ENCODE data around the gene NOTCH2NLA.
A peak's percentile ranks its signal among the peaks of the same experiment; 100 is the strongest.
"Not testable (repeated sequence)": the region's sequence is repeated elsewhere in the genome, so short reads cannot be mapped to it uniquely, and the experiment has no call there.

NOTCH2NLA gene

GRCh38 chr1:146228710-146229477 is at the start of gene NOTCH2NLA:
Gene NOTCH2NLA (minus strand): TSS chr1:146229021. CDS start chr1:146189337, 39,684 bp downstream.
- H3K4me3 ChIP-seq (ENCODE audit: low read depth, low read length) = peak within 1 kb of the TSS; percentile 60

GRCh38 chr1:146278346-146278745 is 49.5 kb upstream of the NOTCH2NLA start:
- not testable (repeated sequence) for H3K9ac ChIP-seq (ENCODE audit: low read length); H3K4me3 ChIP-seq (ENCODE audit: low read depth, low read length); H3K27me3 ChIP-seq (ENCODE audit: control insufficient read depth, insufficient read depth, low read length); H3K9me3 ChIP-seq (ENCODE audit: control insufficient read depth, insufficient read depth, low read depth, low read length); H3K4me1 ChIP-seq (ENCODE audit: control insufficient read depth, insufficient read depth, low read length); H3K36me3 ChIP-seq (ENCODE audit: control insufficient read depth, insufficient read depth, low read length); H3K27ac ChIP-seq (ENCODE audit: low read depth, low read length)

More at GRCh38 chr1:146228710-146229477, at the start of gene NOTCH2NLA:
- H3K4me1 ChIP-seq (ENCODE audit: control insufficient read depth, insufficient read depth, low read length); H3K27me3 ChIP-seq (ENCODE audit: control insufficient read depth, insufficient read depth, low read length); H3K9ac ChIP-seq (ENCODE audit: low read length); H3K9me3 ChIP-seq (ENCODE audit: control insufficient read depth, insufficient read depth, low read depth, low read length); H3K27ac ChIP-seq (ENCODE audit: low read depth, low read length); H3K36me3 ChIP-seq (ENCODE audit: control insufficient read depth, insufficient read depth, low read length): not testable (repeated sequence)

- H3K36me3 ChIP-seq (ENCODE audit: control insufficient read depth, insufficient read depth, low read length); H3K9ac ChIP-seq (ENCODE audit: low read length); H3K4me1 ChIP-seq (ENCODE audit: control insufficient read depth, insufficient read depth, low read length); H3K4me3 ChIP-seq (ENCODE audit: low read depth, low read length); H3K9me3 ChIP-seq (ENCODE audit: control insufficient read depth, insufficient read depth, low read depth, low read length); H3K27ac ChIP-seq (ENCODE audit: low read depth, low read length); H3K27me3 ChIP-seq (ENCODE audit: control insufficient read depth, insufficient read depth, low read length): not testable (repeated sequence)
Measured at GRCh38 chr1:146277087-146277486, 48.3 kb upstream of the NOTCH2NLA start.

- H3K4me1 ChIP-seq (ENCODE audit: control insufficient read depth, insufficient read depth, low read length); H3K4me3 ChIP-seq (ENCODE audit: low read depth, low read length); H3K27ac ChIP-seq (ENCODE audit: low read depth, low read length); H3K36me3 ChIP-seq (ENCODE audit: control insufficient read depth, insufficient read depth, low read length); H3K9ac ChIP-seq (ENCODE audit: low read length); H3K27me3 ChIP-seq (ENCODE audit: control insufficient read depth, insufficient read depth, low read length); H3K9me3 ChIP-seq (ENCODE audit: control insufficient read depth, insufficient read depth, low read depth, low read length): not testable (repeated sequence)
Measured at GRCh38 chr1:146274083-146274482, 45.3 kb upstream of the NOTCH2NLA start.

- H3K4me3 ChIP-seq (ENCODE audit: low read depth, low read length); H3K27me3 ChIP-seq (ENCODE audit: control insufficient read depth, insufficient read depth, low read length); H3K4me1 ChIP-seq (ENCODE audit: control insufficient read depth, insufficient read depth, low read length); H3K27ac ChIP-seq (ENCODE audit: low read depth, low read length); H3K9me3 ChIP-seq (ENCODE audit: control insufficient read depth, insufficient read depth, low read depth, low read length); H3K36me3 ChIP-seq (ENCODE audit: control insufficient read depth, insufficient read depth, low read length); H3K9ac ChIP-seq (ENCODE audit: low read length): not testable (repeated sequence)
Measured at GRCh38 chr1:146273194-146273593, 44.4 kb upstream of the NOTCH2NLA start.

GRCh38 chr1:146272734-146273133 is 43.9 kb upstream of the NOTCH2NLA start:
- H3K9ac ChIP-seq (ENCODE audit: low read length); H3K27ac ChIP-seq (ENCODE audit: low read depth, low read length): not testable (repeated sequence)

GRCh38 chr1:146271977-146272376 is 43.2 kb upstream of the NOTCH2NLA start:
- not testable (repeated sequence) for H3K4me3 ChIP-seq (ENCODE audit: low read depth, low read length); H3K9me3 ChIP-seq (ENCODE audit: control insufficient read depth, insufficient read depth, low read depth, low read length); H3K9ac ChIP-seq (ENCODE audit: low read length); H3K27ac ChIP-seq (ENCODE audit: low read depth, low read length); H3K36me3 ChIP-seq (ENCODE audit: control insufficient read depth, insufficient read depth, low read length); H3K27me3 ChIP-seq (ENCODE audit: control insufficient read depth, insufficient read depth, low read length); H3K4me1 ChIP-seq (ENCODE audit: control insufficient read depth, insufficient read depth, low read length)

More at GRCh38 chr1:146272734-146273133, 43.9 kb upstream of the NOTCH2NLA start:
- H3K4me3 ChIP-seq (ENCODE audit: low read depth, low read length); H3K36me3 ChIP-seq (ENCODE audit: control insufficient read depth, insufficient read depth, low read length); H3K27me3 ChIP-seq (ENCODE audit: control insufficient read depth, insufficient read depth, low read length); H3K4me1 ChIP-seq (ENCODE audit: control insufficient read depth, insufficient read depth, low read length); H3K9me3 ChIP-seq (ENCODE audit: control insufficient read depth, insufficient read depth, low read depth, low read length): not testable (repeated sequence)

- not testable (repeated sequence) for H3K9me3 ChIP-seq (ENCODE audit: control insufficient read depth, insufficient read depth, low read depth, low read length); H3K36me3 ChIP-seq (ENCODE audit: control insufficient read depth, insufficient read depth, low read length); H3K4me3 ChIP-seq (ENCODE audit: low read depth, low read length); H3K27me3 ChIP-seq (ENCODE audit: control insufficient read depth, insufficient read depth, low read length); H3K27ac ChIP-seq (ENCODE audit: low read depth, low read length); H3K9ac ChIP-seq (ENCODE audit: low read length); H3K4me1 ChIP-seq (ENCODE audit: control insufficient read depth, insufficient read depth, low read length)
Measured at GRCh38 chr1:146270129-146270528, 41.3 kb upstream of the NOTCH2NLA start.

GRCh38 chr1:146266179-146266748 is 37.4 kb upstream of the NOTCH2NLA start:
- H3K4me3 ChIP-seq (ENCODE audit: low read depth, low read length); H3K27ac ChIP-seq (ENCODE audit: low read depth, low read length); H3K9me3 ChIP-seq (ENCODE audit: control insufficient read depth, insufficient read depth, low read depth, low read length); H3K27me3 ChIP-seq (ENCODE audit: control insufficient read depth, insufficient read depth, low read length); H3K9ac ChIP-seq (ENCODE audit: low read length); H3K36me3 ChIP-seq (ENCODE audit: control insufficient read depth, insufficient read depth, low read length); H3K4me1 ChIP-seq (ENCODE audit: control insufficient read depth, insufficient read depth, low read length): not testable (repeated sequence)

GRCh38 chr1:146264761-146265160 is 35.9 kb upstream of the NOTCH2NLA start:
- not testable (repeated sequence) for H3K4me1 ChIP-seq (ENCODE audit: control insufficient read depth, insufficient read depth, low read length)

GRCh38 chr1:146260006-146260730 is 31.3 kb upstream of the NOTCH2NLA start:
- H3K9me3 ChIP-seq (ENCODE audit: control insufficient read depth, insufficient read depth, low read depth, low read length); H3K4me3 ChIP-seq (ENCODE audit: low read depth, low read length); H3K27ac ChIP-seq (ENCODE audit: low read depth, low read length); H3K36me3 ChIP-seq (ENCODE audit: control insufficient read depth, insufficient read depth, low read length); H3K27me3 ChIP-seq (ENCODE audit: control insufficient read depth, insufficient read depth, low read length); H3K4me1 ChIP-seq (ENCODE audit: control insufficient read depth, insufficient read depth, low read length); H3K9ac ChIP-seq (ENCODE audit: low read length): not testable (repeated sequence)

More at GRCh38 chr1:146264761-146265160, 35.9 kb upstream of the NOTCH2NLA start:
- H3K9ac ChIP-seq (ENCODE audit: low read length); H3K36me3 ChIP-seq (ENCODE audit: control insufficient read depth, insufficient read depth, low read length); H3K9me3 ChIP-seq (ENCODE audit: control insufficient read depth, insufficient read depth, low read depth, low read length); H3K4me3 ChIP-seq (ENCODE audit: low read depth, low read length); H3K27ac ChIP-seq (ENCODE audit: low read depth, low read length); H3K27me3 ChIP-seq (ENCODE audit: control insufficient read depth, insufficient read depth, low read length): not testable (repeated sequence)
